Caco-2 (cell line): ENCODE results near the gene ADIG. TPM values are rescaled to one million over a fixed set of nuclear protein-coding genes. Genes with fewer than 3 reads are reported as not detected.

Experiments used
- BruUV-seq: library from RNA; stranded (reverse); fragments of 400-500 nt; replicated peaks from 2 replicates; lab custom pipeline; 2021; lab: Mats Ljungman, UMichigan
- CTCF ChIA-PET: fragments of 300-600 bp; sonication (Branson Sonifier 250); formaldehyde crosslinking; loops from one replicate; lab custom pipeline; 2022; ENCODE audit warnings: antibody characterized with exemption; lab: Charles Lee
- POLR2A ChIA-PET: fragments of 300-600 bp; sonication (Branson Sonifier 250); formaldehyde crosslinking; loops from one replicate; lab custom pipeline; 2022; ENCODE audit warnings: antibody characterized with exemption; lab: Charles Lee
- DNase-seq, 2 experiments: peaks; one replicate each; pipeline versions ENCODE4 v3.0.0 to v3.0.0-alpha.2; 2020 to 2022
- H3K27me3 ChIP-seq: replicated peaks from 2 replicates; pipeline ENCODE4 v1.6.0; 2011; ENCODE audit warnings: low read length; ENCODE audit not compliant: control insufficient read depth, insufficient read depth
- H3K36me3 ChIP-seq: 2 replicates; pipeline ENCODE4 v1.5.1; 2011; ENCODE audit warnings: low read length; ENCODE audit not compliant: control insufficient read depth, insufficient read depth
- H3K4me1 ChIP-seq: fragments of 250-450 bp; sonication (Bioruptor Pico); 2 replicates; pipeline ENCODE4 v1.5.1; 2020; ENCODE audit warnings: mild to moderate bottlenecking
- H3K4me3 ChIP-seq: 2 replicates; pipeline ENCODE4 v1.5.1; 2011; ENCODE audit warnings: low read depth, mild to moderate bottlenecking, control low read depth, low read length
- H3K9me3 ChIP-seq: fragments of 250-450 bp; sonication (Bioruptor Pico); 2 replicates; pipeline ENCODE4 v1.5.1; 2020; ENCODE audit warnings: mild to moderate bottlenecking, moderate library complexity
- H3K27ac Mint-ChIP-seq: one replicate; pipeline ENCODE4 v1.8.0; 2022; ENCODE audit warnings: mixed read lengths; ENCODE audit not compliant: unreplicated experiment
- H3K27me3 Mint-ChIP-seq: one replicate; pipeline ENCODE4 v1.8.0; 2022; ENCODE audit warnings: mixed read lengths; ENCODE audit not compliant: insufficient read depth, unreplicated experiment
- H3K36me3 Mint-ChIP-seq: one replicate; pipeline ENCODE4 v1.8.0; 2022; ENCODE audit warnings: mild to moderate bottlenecking, mixed read lengths; ENCODE audit not compliant: insufficient read depth, unreplicated experiment
- H3K4me1 Mint-ChIP-seq: one replicate; pipeline ENCODE4 v1.8.0; 2022; ENCODE audit warnings: low read depth, mixed read lengths; ENCODE audit not compliant: unreplicated experiment
- H3K4me3 Mint-ChIP-seq: one replicate; pipeline ENCODE4 v1.8.0; 2022; ENCODE audit warnings: mild to moderate bottlenecking, moderate library complexity, mixed read lengths; ENCODE audit not compliant: unreplicated experiment
- H3K9me3 Mint-ChIP-seq: one replicate; pipeline ENCODE4 v1.8.0; 2022; ENCODE audit warnings: mixed read lengths; ENCODE audit not compliant: unreplicated experiment
- intact Hi-C: fragments of 100-400 bp; cut with micrococcal nuclease; formaldehyde crosslinking; loops from one replicate; pipeline ENCODE4 v1.10.0; 2022; ENCODE audit not compliant: unreplicated experiment
- total RNA-seq: library from RNA; stranded (reverse); gene quantifications from 2 replicates; pipeline ENCODE4 v1.2.3, GENCODE V29; 2022
- TF ChIP-seq, protein P1 (sequence below), 2 experiments: fragments of 200-600 bp in 1 of 2; IDR thresholded peaks; 1 replicate in 1 of 2; 2 replicates in 1 of 2; pipeline versions ENCODE4 v1.5.1 to v1.8.0; 2011 to 2022; ENCODE audit warnings: antibody characterized with exemption in 1 of 2, control low read depth in 1 of 2, inconsistent platforms in 1 of 2, low read depth in 1 of 2, low read length in 1 of 2, mild to moderate bottlenecking in 1 of 2, moderate library complexity in 1 of 2; ENCODE audit not compliant: insufficient read depth in 1 of 2, severe bottlenecking in 1 of 2, unreplicated experiment in 1 of 2

Gene ADIG
- total RNA-seq, 1 experiment from 2014 or later: not detected

DNA sequence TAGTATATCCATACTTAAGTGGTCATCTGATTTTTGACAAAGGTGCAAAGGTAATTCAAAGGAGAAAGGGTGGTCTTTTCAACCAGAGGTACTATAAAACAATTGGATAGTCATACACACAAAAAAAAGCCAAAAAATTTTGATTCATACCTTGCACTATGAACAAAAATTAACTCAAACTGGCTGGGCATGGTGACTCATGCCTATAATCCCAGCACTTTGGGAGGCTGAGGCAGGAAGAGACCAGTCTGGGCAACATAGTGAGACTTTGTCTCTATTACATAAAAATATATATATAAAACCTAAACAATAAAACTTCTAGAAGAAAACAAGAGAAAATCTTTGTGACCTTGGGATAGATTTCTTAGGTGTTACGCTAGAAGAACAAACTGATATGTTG lies 43.8 kb upstream of the ADIG start:
- no TSS peak for BruUV-seq

DNA sequence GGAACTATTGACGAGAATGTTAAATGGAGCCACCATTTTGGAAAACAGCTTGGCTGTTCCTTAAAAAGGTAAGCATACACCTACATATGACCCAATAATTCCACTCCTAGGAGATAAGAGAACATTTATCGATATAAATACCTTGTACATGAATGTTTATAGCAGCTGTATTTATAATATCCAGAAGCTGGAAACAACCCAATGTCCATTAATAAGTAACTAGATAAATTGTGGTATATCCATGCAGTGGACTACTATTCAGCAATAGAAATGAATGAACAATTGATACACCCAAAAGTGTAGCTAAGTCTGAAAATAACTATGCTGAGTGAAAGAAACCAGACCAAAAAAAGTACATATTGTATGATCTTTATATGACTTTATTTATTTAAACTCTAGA lies 42.2 kb upstream of the ADIG start:
- Mint-ChIP-seq H3K9me3 (no peaks in the 10 kb centered on the region), H3K36me3 (peaks cover 67% of the 10 kb centered on the region), H3K4me3 (no peak overlapping the region), H3K27ac (no peak overlapping the region), H3K4me1 (no peaks in the 10 kb centered on the region), H3K27me3 (no peaks in the 10 kb centered on the region)
- no TSS peak for BruUV-seq
- H3K9me3 ChIP-seq: no peaks in the 10 kb centered on the region
- no peak for DNase-seq
- POLR2A ChIA-PET: no interaction called here
- intact Hi-C loops: no loop called here
- H3K4me1 ChIP-seq: no peaks in the 10 kb centered on the region
- H3K36me3 ChIP-seq: peaks cover 14% of the 10 kb centered on the region
- CTCF ChIA-PET: no interaction called here
- TF ChIP-seq, protein P1, sequence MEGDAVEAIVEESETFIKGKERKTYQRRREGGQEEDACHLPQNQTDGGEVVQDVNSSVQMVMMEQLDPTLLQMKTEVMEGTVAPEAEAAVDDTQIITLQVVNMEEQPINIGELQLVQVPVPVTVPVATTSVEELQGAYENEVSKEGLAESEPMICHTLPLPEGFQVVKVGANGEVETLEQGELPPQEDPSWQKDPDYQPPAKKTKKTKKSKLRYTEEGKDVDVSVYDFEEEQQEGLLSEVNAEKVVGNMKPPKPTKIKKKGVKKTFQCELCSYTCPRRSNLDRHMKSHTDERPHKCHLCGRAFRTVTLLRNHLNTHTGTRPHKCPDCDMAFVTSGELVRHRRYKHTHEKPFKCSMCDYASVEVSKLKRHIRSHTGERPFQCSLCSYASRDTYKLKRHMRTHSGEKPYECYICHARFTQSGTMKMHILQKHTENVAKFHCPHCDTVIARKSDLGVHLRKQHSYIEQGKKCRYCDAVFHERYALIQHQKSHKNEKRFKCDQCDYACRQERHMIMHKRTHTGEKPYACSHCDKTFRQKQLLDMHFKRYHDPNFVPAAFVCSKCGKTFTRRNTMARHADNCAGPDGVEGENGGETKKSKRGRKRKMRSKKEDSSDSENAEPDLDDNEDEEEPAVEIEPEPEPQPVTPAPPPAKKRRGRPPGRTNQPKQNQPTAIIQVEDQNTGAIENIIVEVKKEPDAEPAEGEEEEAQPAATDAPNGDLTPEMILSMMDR (IDR thresholded peaks at IDR 0.05; ENCODE audit: insufficient read depth in 1 of 2, low read depth in 1 of 2, low read length in 1 of 2, severe bottlenecking in 1 of 2, unreplicated experiment in 1 of 2): no peak
- no peak overlapping the region for H3K4me3 ChIP-seq
- no peaks in the 10 kb centered on the region for H3K27me3 ChIP-seq

More for the DNA sequence above, 43.8 kb upstream of the ADIG start:
- Histone ChIP-seq H3K27me3 (no peaks in the 10 kb centered on the region), H3K4me1 (no peaks in the 10 kb centered on the region), H3K9me3 (no peaks in the 10 kb centered on the region), H3K36me3 (peaks cover 15% of the 10 kb centered on the region), H3K4me3 (no peak overlapping the region)
- POLR2A ChIA-PET: no interaction called here
- peaks cover 68% of the 10 kb centered on the region for H3K36me3 Mint-ChIP-seq
- CTCF ChIA-PET: no interaction called here
- no peak for DNase-seq
- no peak overlapping the region for H3K27ac Mint-ChIP-seq
- H3K27me3 Mint-ChIP-seq: no peaks in the 10 kb centered on the region
- intact Hi-C loops: no loop called here
- H3K4me1 Mint-ChIP-seq: no peaks in the 10 kb centered on the region
- H3K9me3 Mint-ChIP-seq: no peaks in the 10 kb centered on the region
- TF ChIP-seq, protein P1 (IDR thresholded peaks at IDR 0.05; ENCODE audit: insufficient read depth in 1 of 2, low read depth in 1 of 2, low read length in 1 of 2, severe bottlenecking in 1 of 2, unreplicated experiment in 1 of 2): no peak
- H3K4me3 Mint-ChIP-seq: no peak overlapping the region

DNA sequence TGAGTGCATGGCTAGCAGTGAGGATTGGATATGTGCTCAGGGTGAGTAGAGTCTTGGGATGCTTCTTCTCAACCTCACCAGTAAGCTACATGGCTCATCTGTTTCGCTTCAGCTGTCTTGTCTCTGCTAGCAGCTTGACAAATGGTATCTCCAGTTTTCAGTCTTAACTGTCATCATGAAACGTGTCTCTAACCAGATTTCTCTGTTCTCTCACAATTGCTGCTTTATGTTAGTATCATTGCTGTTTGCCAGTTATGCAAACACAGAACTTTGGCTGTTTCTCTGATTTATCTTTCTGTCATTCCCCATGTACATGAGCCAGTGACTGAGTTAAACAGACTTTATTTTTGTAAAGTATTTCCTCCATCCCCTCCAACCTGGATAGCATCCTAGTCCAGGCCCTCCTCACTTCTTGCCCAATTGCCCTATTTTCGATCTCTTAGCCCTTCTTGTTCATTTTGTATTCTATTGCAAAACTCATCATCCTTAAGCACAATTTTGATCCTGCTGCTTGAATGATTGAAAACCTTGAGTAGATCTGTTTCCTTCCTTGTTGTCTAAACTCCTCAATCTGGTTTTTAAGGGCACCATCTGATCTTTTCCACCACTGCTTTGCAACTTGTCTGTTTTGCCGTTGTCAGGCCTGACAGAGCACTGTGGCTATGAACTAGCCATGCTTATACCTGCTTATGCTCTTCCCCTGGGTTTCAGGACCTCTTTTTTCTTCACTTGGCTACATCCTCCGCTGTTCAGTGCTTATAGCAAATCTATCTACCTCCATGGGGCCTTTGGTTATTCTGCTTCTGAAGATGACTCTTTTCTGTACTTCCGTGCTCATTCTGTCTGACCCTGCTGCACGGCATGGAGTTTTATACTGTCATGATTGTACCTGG lies 37.7 kb upstream of the ADIG start:
- Mint-ChIP-seq H3K9me3 (no peaks in the 10 kb centered on the region), H3K4me3 (no peak overlapping the region), H3K27me3 (no peaks in the 10 kb centered on the region), H3K27ac (no peak overlapping the region), H3K4me1 (no peaks in the 10 kb centered on the region), H3K36me3 (peaks cover 56% of the 10 kb centered on the region)
- CTCF ChIA-PET: no interaction called here
- no peak for DNase-seq
- Histone ChIP-seq H3K4me1 (no peaks in the 10 kb centered on the region), H3K27me3 (no peaks in the 10 kb centered on the region), H3K9me3 (no peaks in the 10 kb centered on the region), H3K4me3 (no peak overlapping the region), H3K36me3 (peaks cover 11% of the 10 kb centered on the region)
- POLR2A ChIA-PET: interaction anchor here (0.7 kb wide), 1 partner anchor 424 kb away, joined by 4 read pairs; no protein-coding TSS in a partner anchor
- intact Hi-C loops: no loop called here
- no TSS peak for BruUV-seq
- TF ChIP-seq, protein P1 (IDR thresholded peaks at IDR 0.05; ENCODE audit: insufficient read depth in 1 of 2, low read depth in 1 of 2, low read length in 1 of 2, severe bottlenecking in 1 of 2, unreplicated experiment in 1 of 2): no peak
